Measurements from ENCODE around the gene HMGB1.

HMGB1 gene

DNA sequence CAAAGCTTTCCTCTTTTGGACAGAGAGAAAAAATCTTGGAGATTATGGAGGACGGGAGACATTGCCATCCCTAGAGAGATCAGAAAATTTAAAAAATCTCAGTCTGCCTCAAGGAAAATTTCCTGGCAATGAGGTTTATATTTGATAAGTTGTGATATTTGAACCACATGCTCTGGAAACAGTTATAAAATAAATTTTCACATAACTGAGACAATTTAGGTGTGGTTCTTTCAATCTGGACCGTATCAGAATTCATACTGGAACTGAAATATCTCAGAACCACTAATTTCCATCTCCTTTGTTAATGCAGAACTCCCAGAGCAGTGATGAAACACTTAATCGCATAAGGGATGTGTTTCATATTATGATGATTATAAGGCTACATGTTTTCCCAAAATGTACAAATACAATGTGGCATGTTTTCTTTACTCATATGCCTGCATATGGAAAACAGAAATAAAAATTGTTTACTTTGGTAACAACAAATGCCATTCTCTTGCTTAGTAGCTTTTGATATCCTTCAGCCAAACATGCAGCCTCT, 29.8 kb downstream of the HMGB1 start:
- in situ Hi-C loops (cut with MboI; ENCODE audit: low sequenced_read_pairs) = no loop called here

DNA sequence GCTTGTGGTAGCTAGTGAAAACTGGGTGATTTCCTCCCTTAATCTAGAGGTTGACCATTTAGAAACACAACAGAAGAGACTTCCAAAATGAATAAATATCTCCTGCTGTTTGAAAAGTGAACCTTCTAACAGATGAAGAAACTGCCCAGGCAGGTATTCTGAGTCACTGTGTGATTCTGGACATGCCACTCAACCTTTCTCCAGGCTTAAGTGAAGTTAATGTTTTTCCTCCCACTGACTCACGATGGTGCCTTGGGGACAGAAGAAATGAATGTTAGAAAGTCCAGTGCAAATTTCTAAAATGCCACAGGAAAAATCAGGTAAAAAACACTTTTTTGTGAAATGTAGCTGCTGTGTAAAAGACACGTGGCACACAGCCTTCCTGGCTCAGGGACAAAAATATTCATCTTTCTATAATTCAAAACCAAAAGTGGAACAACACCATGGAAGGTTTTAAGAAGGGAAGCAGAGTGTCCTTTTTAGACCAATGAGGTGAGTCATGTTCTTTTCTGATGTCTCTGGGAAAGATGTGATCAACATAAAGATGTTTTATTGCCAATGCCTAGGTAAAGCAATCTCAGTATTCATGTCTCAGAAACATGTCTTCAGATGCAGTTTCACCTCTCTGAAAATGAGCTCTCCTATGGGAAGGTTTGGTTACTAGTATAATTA, 34.3 kb downstream of the HMGB1 start:
- in situ Hi-C loops (cut with MboI; ENCODE audit: low sequenced_read_pairs) = no loop called here

DNA sequence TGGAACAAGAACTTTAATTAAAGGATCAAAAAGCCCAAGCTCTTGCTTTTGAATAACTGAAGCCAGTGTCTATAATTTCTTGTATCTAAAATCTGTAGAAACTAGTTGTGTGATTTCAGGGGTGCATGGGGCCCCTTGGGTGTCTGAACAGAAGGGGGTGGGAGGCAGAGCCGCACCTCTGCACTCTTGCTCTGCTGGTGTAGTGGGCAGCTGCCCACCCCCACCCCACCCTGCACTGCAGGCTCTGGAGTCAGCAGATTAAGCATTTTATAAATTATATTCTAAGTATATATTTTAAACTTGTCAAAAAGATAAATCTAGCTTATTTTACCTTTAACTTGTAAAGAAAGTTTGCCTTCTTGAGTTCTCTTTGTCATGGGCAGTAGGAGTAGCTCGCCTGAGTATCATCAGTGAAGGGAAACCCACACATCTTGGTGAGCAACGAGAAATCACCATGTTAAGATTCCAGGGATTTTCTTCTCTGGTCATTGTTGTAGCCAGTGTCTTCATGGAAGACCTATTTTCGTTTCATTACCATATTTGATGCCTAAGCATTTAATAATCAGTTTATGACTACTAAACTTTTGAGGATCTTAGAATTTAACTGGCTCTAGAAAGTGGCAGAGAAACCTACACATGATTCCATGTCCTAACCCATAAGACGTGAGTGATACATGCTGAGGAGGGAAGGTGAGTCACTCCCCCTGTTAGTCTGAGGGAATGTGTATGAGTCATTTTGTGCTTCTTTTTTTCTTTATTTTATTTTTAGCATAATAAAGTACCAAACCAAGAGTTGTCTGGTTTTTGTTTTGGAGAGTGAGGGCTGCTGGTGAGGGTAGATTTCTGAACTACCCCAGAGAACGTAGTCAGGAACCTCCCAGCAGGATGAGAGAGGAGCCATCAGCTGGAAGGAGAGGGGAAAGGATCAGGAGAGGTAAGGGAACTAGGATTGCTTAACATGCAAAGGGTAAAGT, 35.7 kb downstream of the HMGB1 start:
- in situ Hi-C loops (cut with MboI; ENCODE audit: low sequenced_read_pairs) = no loop called here

DNA sequence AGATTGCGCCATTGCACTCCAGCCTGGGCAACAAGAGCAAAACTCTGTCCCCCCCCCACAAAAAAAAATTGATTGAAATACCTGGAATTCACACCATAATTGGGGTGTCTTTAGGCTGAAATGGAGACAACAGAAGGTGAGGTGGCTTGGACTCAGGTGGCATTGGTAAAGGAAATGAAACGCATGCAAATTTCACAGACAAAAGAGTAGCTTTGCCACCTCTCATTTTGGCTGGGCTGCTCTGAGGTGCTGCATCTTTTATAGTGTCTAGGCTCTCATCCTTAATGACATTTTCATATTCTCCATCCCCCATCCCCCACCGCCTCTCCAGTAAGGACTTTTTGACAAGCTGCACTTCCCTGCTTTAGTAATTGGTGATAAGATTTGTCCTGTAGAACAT, 36.5 kb downstream of the HMGB1 start:
- in situ Hi-C loops (cut with MboI; ENCODE audit: low sequenced_read_pairs) = no loop called here

DNA sequence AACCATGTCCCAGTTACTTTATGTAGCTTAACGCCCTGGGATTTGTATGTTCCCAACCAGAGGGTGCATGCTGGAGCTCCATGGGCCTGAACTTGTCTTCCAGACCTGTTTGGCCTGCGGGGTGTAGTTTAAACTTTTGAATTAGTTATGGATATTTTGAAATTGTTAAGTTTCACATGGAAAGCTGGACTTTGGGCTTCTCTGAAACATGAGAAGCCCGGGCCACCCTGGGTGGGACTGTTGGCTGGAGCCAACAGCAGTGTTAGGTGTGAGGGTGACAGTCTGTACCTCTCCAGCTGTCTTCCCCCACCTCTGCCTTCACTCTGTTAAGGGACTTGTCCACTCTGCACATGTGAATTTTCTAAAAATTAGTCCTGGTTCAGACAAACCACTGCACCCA, 41.8 kb downstream of the HMGB1 start:
- in situ Hi-C loops (cut with MboI; ENCODE audit: low sequenced_read_pairs) = no loop called here

DNA sequence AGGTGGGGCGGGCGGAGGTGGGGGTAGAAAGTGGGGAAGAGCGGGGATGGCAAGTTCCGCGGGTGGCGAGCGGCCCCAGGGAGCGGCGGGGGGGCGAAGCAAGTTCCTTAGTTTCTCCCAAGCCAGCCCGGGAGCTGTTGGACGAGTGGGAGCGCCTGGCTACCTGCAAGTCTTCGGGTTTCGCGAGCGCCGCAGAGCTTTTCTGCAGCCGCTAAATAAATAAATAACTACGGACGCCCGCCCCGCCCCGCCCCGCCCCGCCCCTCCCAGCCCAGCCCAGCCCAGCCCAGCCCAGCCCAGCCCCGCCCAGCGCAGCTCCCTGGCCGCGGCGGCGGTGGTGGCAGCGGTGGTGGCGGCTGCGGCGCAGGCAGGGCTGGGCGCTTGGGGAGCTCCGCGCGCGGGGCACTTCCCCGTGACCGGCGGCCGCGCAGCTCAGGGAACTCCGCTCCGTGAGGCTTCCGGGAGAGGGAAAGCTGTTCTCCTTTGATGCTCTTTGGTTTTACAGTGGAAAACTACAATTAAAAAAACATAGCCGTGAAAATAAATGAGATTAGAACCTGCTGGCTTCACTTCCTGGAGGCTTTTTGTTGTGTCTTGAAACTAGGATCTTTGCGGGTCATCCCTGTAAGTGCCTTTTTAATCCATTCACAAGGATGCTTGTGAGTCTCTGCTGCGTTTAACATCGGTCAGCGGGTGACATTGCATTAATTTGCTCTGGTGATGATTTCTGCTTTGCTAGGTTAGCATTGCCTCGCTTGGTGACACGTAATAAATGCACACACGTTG, 43.5 kb downstream of the HMGB1 start, which contains the start of gene UBE2L5:
TSS of gene UBE2L5 (plus strand) at position 440 of the 786 bp plus-strand sequence. CDS start 5,498 bp downstream, outside the sequence.
- in situ Hi-C loops (cut with MboI; ENCODE audit: low sequenced_read_pairs) = no loop called here

DNA sequence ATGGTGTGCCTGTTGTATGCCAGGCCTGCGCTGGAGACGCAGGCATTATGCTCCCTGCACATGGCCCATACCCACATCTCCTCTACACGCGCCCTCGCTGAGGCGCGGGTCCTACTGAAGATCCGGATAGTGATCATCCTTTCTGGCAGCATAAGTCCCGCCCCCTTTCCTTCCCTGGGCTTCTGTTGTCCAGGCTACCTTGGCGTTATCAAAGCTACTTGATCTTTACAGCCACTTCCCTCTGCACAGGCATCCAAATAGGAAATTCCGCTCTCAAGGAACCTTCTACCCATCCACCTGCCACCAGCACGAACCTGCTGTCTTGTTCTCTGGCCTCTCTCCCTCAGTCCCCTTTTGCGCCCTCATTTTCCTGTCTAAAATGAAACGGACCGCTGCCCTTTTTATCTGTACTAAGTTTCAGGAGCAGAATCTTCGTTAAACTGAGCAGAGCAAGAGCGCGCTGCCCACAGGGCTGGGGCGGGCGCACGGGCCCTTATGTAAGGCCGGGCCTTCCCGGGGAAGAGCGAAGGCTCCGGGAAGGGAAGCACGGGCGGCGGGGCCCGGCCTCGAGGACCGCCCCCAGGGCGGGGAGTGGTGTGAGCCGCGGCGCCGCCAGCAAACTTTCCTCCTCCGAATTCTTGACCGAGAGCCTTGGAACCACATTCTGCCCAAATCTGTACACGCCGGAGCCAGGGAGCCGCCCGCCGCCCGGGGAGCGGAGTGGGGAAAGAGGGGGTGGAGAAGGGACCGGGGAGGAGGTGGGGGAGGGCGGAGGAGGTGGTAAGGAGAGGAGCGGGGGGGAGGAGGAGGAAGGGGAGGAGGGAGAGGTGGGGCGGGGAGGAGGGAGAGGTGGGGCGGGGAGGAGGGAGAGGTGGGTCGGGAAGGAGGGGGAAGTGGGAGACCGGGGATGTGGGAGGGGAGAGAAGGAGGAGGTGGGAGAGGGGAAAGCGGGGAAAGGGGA, 44.4 kb downstream of the HMGB1 start:
- in situ Hi-C loops (cut with MboI; ENCODE audit: low sequenced_read_pairs) = no loop called here

DNA sequence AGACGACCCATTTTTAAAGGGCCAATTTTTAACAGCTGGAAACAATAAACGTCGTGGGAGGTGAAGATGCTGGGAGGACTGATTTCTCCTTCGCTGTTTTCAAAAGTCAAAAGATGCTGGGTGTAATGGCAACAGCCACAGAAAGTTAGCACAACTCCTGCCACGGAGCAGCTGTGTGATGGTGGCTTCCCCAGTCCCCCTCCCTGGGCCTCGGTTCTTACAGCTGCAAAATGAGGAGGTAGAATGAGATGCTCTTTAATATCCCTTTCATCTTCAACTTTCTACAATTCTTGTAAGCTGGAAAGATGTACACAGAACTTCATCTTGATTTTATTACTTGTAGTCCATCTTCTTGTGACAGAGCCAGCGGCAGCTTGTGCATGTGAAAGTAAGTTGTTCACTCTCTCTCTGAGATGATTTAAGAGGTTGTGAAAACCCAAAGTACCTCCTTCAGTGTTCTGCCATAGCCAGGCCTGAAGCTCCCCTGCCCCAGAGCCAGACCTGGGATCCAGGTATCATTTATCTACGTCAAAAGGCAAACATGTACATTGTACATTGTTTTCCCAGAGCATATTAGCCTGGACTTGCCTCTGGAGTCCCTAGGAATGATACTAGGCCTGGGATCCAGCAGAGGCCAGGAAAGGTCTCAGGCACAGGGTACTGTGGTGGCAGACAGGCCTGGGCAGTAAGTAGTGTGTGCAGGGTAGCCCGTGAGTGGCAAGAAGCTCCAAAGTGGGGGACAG, 46.8 kb downstream of the HMGB1 start:
- in situ Hi-C loops (cut with MboI; ENCODE audit: low sequenced_read_pairs) = no loop called here

DNA sequence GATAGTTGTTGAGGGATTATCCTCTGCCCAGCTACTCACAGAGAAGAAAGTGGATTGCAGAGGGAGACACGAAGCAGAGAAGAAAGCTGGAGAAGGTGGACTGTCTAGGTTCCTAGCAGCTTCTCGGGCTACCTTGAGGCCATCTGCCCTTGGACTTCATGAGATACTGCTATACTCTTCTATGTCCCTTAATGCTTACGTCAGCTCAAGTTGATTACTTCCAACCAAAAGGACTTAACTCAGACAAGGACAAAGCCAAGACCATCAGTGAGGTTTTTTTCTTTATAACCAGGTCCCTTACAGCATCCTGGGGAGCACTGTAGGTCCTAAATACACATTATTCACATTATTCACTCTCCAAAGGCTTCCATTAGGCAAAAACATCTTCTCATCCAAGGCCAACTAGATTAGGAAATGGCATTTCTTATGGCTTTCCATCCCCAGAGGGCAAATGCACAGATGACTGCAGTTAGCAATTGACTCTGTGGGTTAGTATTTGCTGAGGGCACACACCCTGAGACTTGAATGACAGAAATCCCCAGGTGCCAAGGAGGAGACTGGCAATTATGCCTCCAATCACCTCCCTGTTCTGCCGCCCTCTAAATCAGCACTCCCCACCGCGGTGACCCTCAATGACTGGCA, 47.5 kb downstream of the HMGB1 start:
- in situ Hi-C loops (cut with MboI; ENCODE audit: low sequenced_read_pairs) = no loop called here

DNA sequence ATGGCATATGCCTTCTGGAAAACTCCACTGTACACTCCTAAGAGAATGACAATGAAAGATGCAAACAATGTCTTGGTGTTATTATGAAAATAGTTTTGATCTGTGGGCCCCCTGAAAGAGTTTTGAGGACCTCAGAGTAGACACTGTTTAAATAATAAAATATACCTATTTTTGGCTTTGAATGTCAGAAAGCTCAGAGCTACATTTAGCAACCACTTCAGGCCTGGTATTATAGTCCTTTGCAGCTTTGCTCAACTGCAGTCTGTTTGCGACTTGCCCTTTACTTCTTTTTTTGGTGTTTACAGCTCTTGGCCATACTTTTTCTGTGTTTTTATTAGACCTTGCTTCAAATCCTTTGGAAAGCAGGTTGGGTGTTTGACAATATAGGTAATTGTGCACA, 49.3 kb downstream of the HMGB1 start:
- in situ Hi-C loops (cut with MboI; ENCODE audit: low sequenced_read_pairs) = no loop called here

DNA sequence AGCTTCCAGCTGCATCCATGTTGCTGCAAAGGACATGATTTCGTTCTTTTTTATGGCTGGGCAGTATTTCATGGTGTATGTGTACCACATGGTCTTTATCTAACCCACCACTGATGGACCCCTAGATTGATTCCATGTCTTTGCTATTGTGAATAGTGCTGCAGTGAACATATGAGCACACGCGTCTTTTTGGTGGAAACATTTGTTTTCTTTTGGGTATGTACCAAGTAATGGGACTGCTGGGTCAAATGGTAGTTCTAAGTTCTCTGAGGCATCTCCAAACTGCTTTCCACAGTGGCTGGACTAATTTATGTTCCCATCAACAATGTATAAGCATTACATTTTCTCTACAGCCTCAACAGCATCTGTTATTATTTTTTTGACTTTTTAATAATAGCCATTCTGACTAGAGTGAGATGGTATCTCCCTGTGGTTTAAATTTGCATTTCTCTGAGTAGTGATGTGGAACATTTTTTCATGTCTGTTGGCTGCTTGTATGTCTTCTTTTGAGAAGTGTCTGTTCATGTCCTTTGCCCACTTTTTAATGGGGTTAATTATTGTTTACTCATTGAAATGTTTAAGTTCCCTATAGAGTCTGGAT, 50.2 kb downstream of the HMGB1 start:
- in situ Hi-C loops (cut with MboI; ENCODE audit: low sequenced_read_pairs) = no loop called here

DNA sequence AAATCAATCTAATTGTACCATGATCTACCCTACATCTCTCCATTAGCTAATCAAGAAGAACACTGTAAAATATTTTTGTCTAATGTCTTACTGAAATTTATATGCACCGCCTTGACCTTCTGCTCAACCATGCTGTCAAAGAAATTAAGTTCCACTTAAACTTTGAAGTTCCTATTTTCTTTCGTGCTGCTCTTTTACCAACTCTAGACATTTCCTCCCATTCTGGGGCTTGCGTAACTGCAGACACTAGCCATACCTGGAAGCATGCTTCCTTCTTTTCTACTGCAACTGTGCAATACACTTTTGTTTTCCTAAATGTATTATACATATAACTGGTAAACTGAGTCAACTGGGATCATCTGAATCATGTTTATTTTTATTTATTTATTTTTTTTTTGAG, 51.9 kb downstream of the HMGB1 start:
- in situ Hi-C loops (cut with MboI; ENCODE audit: low sequenced_read_pairs) = no loop called here

DNA sequence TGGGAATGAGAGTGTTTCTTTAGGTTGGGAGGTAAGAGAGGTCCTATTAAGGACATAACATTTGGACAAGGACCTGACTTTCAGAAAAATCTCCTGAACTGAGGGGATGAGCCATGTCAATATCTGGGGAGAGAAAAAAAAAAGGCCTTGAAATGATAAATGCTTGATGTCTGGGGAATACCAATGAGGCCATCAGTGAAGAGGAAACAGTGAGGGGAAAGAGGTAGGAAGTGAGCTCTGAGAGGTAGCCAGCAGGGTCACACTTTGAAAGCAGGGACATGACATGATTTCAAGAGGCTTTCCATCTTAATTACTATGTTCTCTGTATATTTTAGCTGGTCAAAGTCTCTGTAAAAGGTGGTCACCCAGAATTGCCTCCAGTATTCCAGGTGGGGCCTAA, 53.4 kb downstream of the HMGB1 start:
- in situ Hi-C loops (cut with MboI; ENCODE audit: low sequenced_read_pairs) = no loop called here

DNA sequence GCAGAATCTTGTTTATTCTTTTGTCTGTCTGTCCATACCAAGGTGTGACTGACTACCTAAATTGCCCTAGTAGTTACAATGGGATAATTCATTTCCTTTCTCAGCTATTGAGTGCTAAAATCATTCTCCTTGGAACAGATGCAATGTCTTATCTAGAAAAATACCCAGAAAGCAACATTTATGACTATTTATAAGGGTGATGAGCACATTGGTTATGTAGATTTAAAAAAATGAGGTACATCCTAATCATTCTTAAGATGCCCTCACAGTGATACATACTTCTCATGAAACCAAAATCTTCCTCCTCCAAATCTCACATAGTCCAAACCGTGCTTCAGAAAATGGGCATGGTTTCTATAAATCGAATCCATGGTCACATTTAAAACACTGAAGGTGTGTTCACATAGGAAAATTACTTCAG, 55.0 kb downstream of the HMGB1 start:
- in situ Hi-C loops (cut with MboI; ENCODE audit: low sequenced_read_pairs) = no loop called here

DNA sequence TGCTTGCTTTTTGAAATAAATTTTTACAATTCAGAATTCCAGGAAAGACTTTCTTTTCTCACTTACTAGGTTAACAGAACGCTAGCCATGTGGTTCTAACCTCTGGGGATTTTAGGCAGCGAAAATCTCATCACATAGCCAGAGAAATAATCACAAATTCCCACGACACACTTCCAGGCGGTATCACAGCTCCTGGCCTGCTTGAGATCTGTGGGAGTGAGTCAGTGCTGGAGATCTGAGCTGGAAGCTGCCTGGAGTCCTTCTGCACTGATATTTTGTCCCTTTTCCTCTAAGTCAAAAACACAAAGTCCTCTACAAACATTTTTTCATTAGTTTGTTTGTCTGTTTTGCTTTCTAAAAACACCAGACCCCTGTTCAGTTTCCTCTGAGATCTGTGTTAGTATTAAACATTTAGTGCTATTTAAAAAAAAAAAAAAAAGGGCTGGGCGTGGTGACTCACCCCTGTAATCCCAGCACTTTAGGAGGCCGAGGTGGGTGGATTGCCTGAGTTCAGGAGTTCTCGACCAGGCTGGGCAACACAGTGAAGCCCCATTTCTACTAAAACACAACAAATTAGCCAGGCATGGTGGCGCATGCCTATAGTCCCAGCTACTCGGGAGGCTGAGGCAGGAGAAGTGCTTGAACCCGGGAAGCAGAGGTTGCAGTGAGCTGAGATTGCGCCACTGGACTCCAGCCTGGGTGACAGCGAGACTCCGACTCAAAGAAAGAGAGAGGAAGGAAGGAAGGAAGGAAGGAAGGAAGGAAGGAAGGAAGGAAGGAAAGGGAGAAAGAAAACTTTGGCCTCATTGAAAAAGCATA, 55.6 kb downstream of the HMGB1 start:
- in situ Hi-C loops (cut with MboI; ENCODE audit: low sequenced_read_pairs) = no loop called here

DNA sequence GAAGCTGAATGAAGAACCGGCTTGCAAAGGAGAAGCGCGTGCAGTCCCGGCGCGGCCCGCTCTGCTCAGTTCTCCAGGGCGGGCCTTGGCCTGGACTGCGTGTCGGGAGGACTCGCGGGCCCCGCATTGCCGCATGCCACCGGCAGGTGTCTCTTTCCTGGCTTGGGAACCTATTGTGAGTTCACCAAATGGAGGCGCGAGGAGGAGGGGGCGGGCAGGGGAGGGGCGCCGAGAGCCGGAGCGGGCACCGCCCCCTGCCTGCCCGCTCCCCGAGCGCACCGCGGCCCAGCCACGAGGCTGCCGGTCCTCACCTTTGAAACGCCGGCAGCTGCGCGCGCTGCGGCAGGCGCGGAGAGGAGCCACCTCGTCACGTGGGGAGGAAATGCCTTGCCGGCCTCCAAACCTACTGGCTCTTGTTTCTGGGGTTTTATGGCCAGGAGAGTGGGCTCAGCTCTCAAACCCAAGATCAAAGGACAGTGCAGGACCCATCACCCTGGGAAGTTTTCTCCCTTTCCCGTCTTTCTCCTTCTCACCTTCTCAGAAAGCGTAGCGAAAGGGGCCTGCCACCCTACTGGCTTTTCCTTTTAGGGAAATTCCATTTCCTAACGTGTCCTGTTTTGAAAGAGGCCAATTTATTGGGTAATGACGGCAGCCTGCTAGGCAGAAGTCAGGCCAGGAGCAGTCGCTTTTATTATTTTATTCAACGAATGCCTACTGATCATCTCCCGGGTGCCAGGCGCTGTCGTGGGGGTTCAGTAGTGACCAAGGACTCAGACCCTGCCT, 57.2 kb downstream of the HMGB1 start:
- in situ Hi-C loops (cut with MboI; ENCODE audit: low sequenced_read_pairs) = no loop called here
